Measurements from ENCODE around the gene RNASE2.
"Not testable (repeated sequence)": the region's sequence is repeated elsewhere in the genome, so short reads cannot be mapped to it uniquely, and the experiment has no call there.

RNASE2 gene

GRCh38 chr14:20978687-20979086 lies 23.4 kb downstream of the RNASE2 start:
- DNase-seq (ENCODE audit: extremely low read depth, low read depth) = no peak

GRCh38 chr14:20980906-20981305 lies 25.6 kb downstream of the RNASE2 start:
- no peak for TF ChIP-seq CTCF (IDR thresholded peaks at IDR 0.05; ENCODE audit: low read depth, low read length)
- DNase-seq (ENCODE audit: extremely low read depth, low read depth) = no peak

More at GRCh38 chr14:20978687-20979086, 23.4 kb downstream of the RNASE2 start:
- no peak for TF ChIP-seq CTCF (IDR thresholded peaks at IDR 0.05; ENCODE audit: low read depth, low read length)

GRCh38 chr14:20982646-20983369 lies 27.5 kb downstream of the RNASE2 start:
- DNase-seq (ENCODE audit: extremely low read depth, low read depth) = no peak
- TF ChIP-seq CTCF (IDR thresholded peaks at IDR 0.05; ENCODE audit: low read depth, low read length) = no peak

DNA sequence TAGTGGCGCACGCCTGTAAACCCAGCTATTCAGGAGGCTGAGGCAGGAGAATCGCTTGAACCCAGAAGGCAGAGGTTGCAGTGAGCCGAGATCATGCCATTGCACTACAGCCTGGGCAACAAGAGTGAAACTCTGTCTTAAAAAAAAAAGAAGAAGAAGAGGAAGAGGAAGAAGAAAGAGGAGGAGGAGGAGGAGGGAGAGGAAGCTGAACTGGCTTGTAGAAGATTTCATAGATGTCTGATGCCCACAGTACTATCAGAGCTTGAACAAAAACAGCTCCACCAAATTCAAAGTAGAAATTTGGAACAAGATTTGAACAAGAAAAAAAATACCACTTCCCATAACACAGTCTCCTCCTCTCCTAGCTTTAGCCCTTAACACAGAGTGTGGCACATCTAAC lies 30.4 kb downstream of the RNASE2 start:
- not testable (repeated sequence) for DNase-seq (ENCODE audit: extremely low read depth, low read depth)

GRCh38 chr14:20986811-20987210 lies 31.5 kb downstream of the RNASE2 start:
- no peak for TF ChIP-seq CTCF (IDR thresholded peaks at IDR 0.05; ENCODE audit: low read depth, low read length)
- peak; percentile 69 for DNase-seq (ENCODE audit: extremely low read depth, low read depth)

- DNase-seq (ENCODE audit: extremely low read depth, low read depth) = no peak
These were observed 33.6 kb downstream of the RNASE2 start for GRCh38 chr14:20988717-20989470.

DNA sequence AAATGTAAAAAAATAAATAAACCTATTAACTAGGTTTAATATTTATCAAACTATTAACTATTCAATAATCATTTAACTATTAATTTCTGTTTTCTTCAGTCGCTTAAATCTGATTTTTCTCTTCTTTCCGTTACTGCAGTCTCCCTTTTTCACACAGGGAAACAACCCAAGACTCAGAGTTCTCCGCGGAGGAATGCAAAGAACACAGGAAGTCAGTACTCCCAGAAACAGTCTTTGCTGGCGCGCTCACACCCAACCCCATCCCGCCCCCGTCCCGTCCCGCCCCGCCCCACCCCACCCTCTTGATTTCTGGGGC lies 34.1 kb downstream of the RNASE2 start:
- no peak for TF ChIP-seq CTCF (IDR thresholded peaks at IDR 0.05; ENCODE audit: low read depth, low read length)
- DNase-seq (ENCODE audit: extremely low read depth, low read depth) = no peak

More at GRCh38 chr14:20988717-20989470, 33.6 kb downstream of the RNASE2 start:
- TF ChIP-seq CTCF (IDR thresholded peaks at IDR 0.05; ENCODE audit: low read depth, low read length) = no peak

Measured in AG09319 (cell line).